H1 (cell line): ENCODE results near the gene PXMP4. TPM values are rescaled to one million over a fixed set of nuclear protein-coding genes. Genes with fewer than 3 reads are reported as not detected.

Source experiments
- CTCF ChIA-PET: fragments of 300-600 bp; sonication (Branson Sonifier 250); formaldehyde crosslinking; loops from one replicate; lab custom pipeline; 2021; ENCODE audit not compliant: partially characterized antibody; lab: Charles Lee
- POLR2A ChIA-PET: fragments of 300-600 bp; sonication (Branson Sonifier 250); formaldehyde crosslinking; loops from one replicate; lab custom pipeline; 2021; ENCODE audit warnings: inconsistent platforms; ENCODE audit not compliant: partially characterized antibody; lab: Charles Lee
- DNase-seq, 2 experiments: peaks; one replicate each; pipeline versions ENCODE4 v3.0.0 to v3.0.0-alpha.2; 2010 to 2022; ENCODE audit warnings: low spot score in 2 of 2, low read depth in 1 of 2, mixed read lengths in 1 of 2
- FAIRE-seq: peaks from 2 replicates; lab custom pipeline; 2011; peaks lifted over from hg19 to GRCh38; lab: Jason Lieb, UNC
- H2AFZ ChIP-seq: 2 replicates; pipeline ENCODE4 v1.8.1; 2012; ENCODE audit warnings: low read length, inconsistent platforms
- H2AK5ac ChIP-seq: 2 replicates; pipeline ENCODE4 v1.6.1; 2013; ENCODE audit warnings: low read depth, low read length
- H2BK120ac ChIP-seq: replicated peaks from 2 replicates; pipeline ENCODE3; 2013; ENCODE audit warnings: low read depth, low read length, inconsistent platforms
- H2BK12ac ChIP-seq: 2 replicates; pipeline ENCODE4 v1.6.1; 2013; ENCODE audit warnings: low read depth, low read length
- H2BK15ac ChIP-seq: 2 replicates; pipeline ENCODE4 v1.6.1; 2013; ENCODE audit warnings: low read length
- H2BK20ac ChIP-seq: 2 replicates; pipeline ENCODE4 v1.6.1; 2013; ENCODE audit warnings: low read length
- H2BK5ac ChIP-seq: 2 replicates; pipeline ENCODE4 v1.6.1; 2013; ENCODE audit warnings: low read depth, low read length
- H3K14ac ChIP-seq: 2 replicates; pipeline ENCODE4 v1.6.1; 2013; ENCODE audit warnings: inconsistent platforms; ENCODE audit not compliant: insufficient read length
- H3K18ac ChIP-seq: 2 replicates; pipeline ENCODE4 v1.6.1; 2013; ENCODE audit warnings: low read length; ENCODE audit errors: extremely low read depth
- H3K23ac ChIP-seq: 2 replicates; pipeline ENCODE4 v1.6.1; 2013; ENCODE audit warnings: inconsistent platforms; ENCODE audit not compliant: insufficient read length
- H3K23me2 ChIP-seq: 2 replicates; pipeline ENCODE4 v1.6.1; 2013; ENCODE audit warnings: low read depth, low read length
- H3K27ac ChIP-seq: 2 replicates; pipeline ENCODE4 v1.6.1; 2011; ENCODE audit warnings: low read depth, low read length, inconsistent platforms
- H3K27me3 ChIP-seq, 4 experiments: replicated peaks in 1 of 4; 1 replicate in 1 of 4; 2 replicates in 3 of 4; pipeline versions ENCODE4 v1.6.1 to v1.8.1; 2011 to 2013; ENCODE audit warnings: low read length in 3 of 4, mild to moderate bottlenecking in 3 of 4, inconsistent platforms in 2 of 4, mixed read lengths in 2 of 4, moderate library complexity in 1 of 4; ENCODE audit not compliant: control insufficient read depth in 3 of 4, insufficient read depth in 3 of 4; ENCODE audit errors: extremely low read depth in 1 of 4
- H3K36me3 ChIP-seq, 4 experiments: 2 replicates each; pipeline versions ENCODE4 v1.6.1 to v1.8.1; 2011 to 2013; ENCODE audit warnings: mild to moderate bottlenecking in 4 of 4, low read length in 3 of 4, moderate library complexity in 2 of 4, control low read depth in 1 of 4, inconsistent platforms in 1 of 4; ENCODE audit not compliant: insufficient read depth in 4 of 4, control insufficient read depth in 2 of 4
- H3K4ac ChIP-seq: replicated peaks from 2 replicates; pipeline ENCODE3; 2013; ENCODE audit warnings: low read length, low read depth, mixed read lengths, inconsistent platforms; ENCODE audit not compliant: insufficient read length
- H3K4me1 ChIP-seq, 4 experiments: replicated peaks in 1 of 4; 1 replicate in 1 of 4; 2 replicates in 3 of 4; pipeline versions ENCODE4 v1.6.1 to v1.8.1; 2011 to 2013; ENCODE audit warnings: low read length in 3 of 4, inconsistent platforms in 2 of 4, mixed read lengths in 1 of 4; ENCODE audit not compliant: insufficient read depth in 4 of 4, control insufficient read depth in 3 of 4
- H3K4me2 ChIP-seq, 2 experiments: 2 replicates each; pipeline versions ENCODE4 v1.6.1 to v1.8.1; 2011 to 2013; ENCODE audit warnings: low read depth in 2 of 2, low read length in 2 of 2, control low read depth in 1 of 2, inconsistent platforms in 1 of 2, mild to moderate bottlenecking in 1 of 2; ENCODE audit not compliant: insufficient read depth in 1 of 2
- H3K4me3 ChIP-seq, 4 experiments: fragments of 200-600, 300-600 bp in 1 of 4; sonication (generic), shearing (Covaris generic), sonication (Bioruptor Twin) in 1 of 4; 2 replicates each; pipeline versions ENCODE4 v1.5.1 to v1.8.1; 2011 to 2016; ENCODE audit warnings: low read length in 4 of 4, low read depth in 3 of 4, control low read depth in 2 of 4, inconsistent platforms in 2 of 4, mild to moderate bottlenecking in 2 of 4, mixed read lengths in 1 of 4, moderate library complexity in 1 of 4; ENCODE audit not compliant: insufficient read depth in 2 of 4; ENCODE audit errors: extremely low read depth in 1 of 4
- H3K56ac ChIP-seq: replicated peaks from 2 replicates; pipeline ENCODE3; 2013; ENCODE audit warnings: low read depth, mild to moderate bottlenecking, mixed read lengths, low read length, inconsistent platforms; ENCODE audit not compliant: insufficient read length
- H3K79me1 ChIP-seq: 2 replicates; pipeline ENCODE4 v1.6.1; 2013; ENCODE audit warnings: low read depth, low read length, control low read depth
- H3K79me2 ChIP-seq, 2 experiments: 2 replicates each; pipeline versions ENCODE4 v1.6.1 to v1.8.1; 2012 to 2013; ENCODE audit warnings: low read length in 2 of 2, mild to moderate bottlenecking in 2 of 2, inconsistent platforms in 1 of 2; ENCODE audit not compliant: insufficient read depth in 2 of 2, control insufficient read depth in 1 of 2
- H3K9ac ChIP-seq, 4 experiments: replicated peaks in 1 of 4; 1 replicate in 1 of 4; 2 replicates in 3 of 4; pipeline versions ENCODE4 v1.6.1 to v1.8.1; 2011 to 2013; ENCODE audit warnings: low read depth in 3 of 4, low read length in 3 of 4, control low read depth in 2 of 4, mild to moderate bottlenecking in 2 of 4, moderate library complexity in 2 of 4, inconsistent platforms in 1 of 4; ENCODE audit errors: extremely low read depth in 1 of 4
- H3K9me3 ChIP-seq, 2 experiments: 2 replicates each; pipeline versions ENCODE4 v1.6.1 to v1.8.1; 2012 to 2013; ENCODE audit warnings: mild to moderate bottlenecking in 2 of 2, moderate library complexity in 2 of 2, control low read depth in 1 of 2, inconsistent platforms in 1 of 2, low read depth in 1 of 2, low read length in 1 of 2, mixed read lengths in 1 of 2; ENCODE audit not compliant: insufficient read depth in 2 of 2
- H4K20me1 ChIP-seq, 2 experiments: replicated peaks in 1 of 2; 2 replicates each; pipeline versions ENCODE3 to v1.8.1; 2011 to 2013; ENCODE audit warnings: inconsistent platforms in 2 of 2, low read length in 2 of 2, mild to moderate bottlenecking in 1 of 2; ENCODE audit not compliant: insufficient read depth in 2 of 2, control insufficient read depth in 1 of 2
- H4K5ac ChIP-seq: 2 replicates; pipeline ENCODE4 v1.6.1; 2013; ENCODE audit warnings: low read length, low read depth, mixed read lengths, inconsistent platforms; ENCODE audit not compliant: insufficient read length
- H4K8ac ChIP-seq: 2 replicates; pipeline ENCODE4 v1.8.0; 2013; ENCODE audit warnings: mild to moderate bottlenecking, moderate library complexity, low read length, inconsistent platforms; ENCODE audit not compliant: insufficient read depth; ENCODE audit errors: extremely low read depth
- H4K91ac ChIP-seq: replicated peaks from 2 replicates; pipeline ENCODE3; 2013; ENCODE audit warnings: low read length, mixed read lengths, inconsistent platforms; ENCODE audit not compliant: insufficient read length
- BRCA1 ChIP-seq: IDR thresholded peaks from 2 replicates; pipeline ENCODE4 v1.6.1; 2012; ENCODE audit warnings: low read depth, low read length, improper control_type of control experiment
- CHD1 ChIP-seq: IDR thresholded peaks from 2 replicates; pipeline ENCODE4 v1.6.1; 2012; ENCODE audit warnings: low read depth, low read length, improper control_type of control experiment
- EZH2 ChIP-seq: fragments of 200-600 bp; sonication (generic); IDR thresholded peaks from 2 replicates; pipeline ENCODE4 v1.7.1; 2012; ENCODE audit warnings: low read depth, mild to moderate bottlenecking, moderate library complexity, low read length, inconsistent platforms; ENCODE audit not compliant: severe bottlenecking
- GABPA ChIP-seq: IDR thresholded peaks from 2 replicates; pipeline ENCODE4 v1.6.1; 2011; ENCODE audit warnings: mild to moderate bottlenecking, low read length, moderate library complexity, borderline replicate concordance; ENCODE audit not compliant: insufficient read depth
- HDAC6 ChIP-seq: IDR thresholded peaks from one replicate; pipeline ENCODE4 v1.7.1; 2012; ENCODE audit warnings: low read depth, mild to moderate bottlenecking, inconsistent platforms, low read length, moderate library complexity
- JUND ChIP-seq: IDR thresholded peaks from 2 replicates; pipeline ENCODE4 v1.6.1; 2011; ENCODE audit warnings: mild to moderate bottlenecking, improper control_type of control experiment, low read length
- KDM5A ChIP-seq: fragments of 200-600 bp; IDR thresholded peaks from 2 replicates; pipeline ENCODE4 v1.7.1; 2012; ENCODE audit warnings: mild to moderate bottlenecking, low read length, inconsistent platforms, mixed read lengths
- PHF8 ChIP-seq: fragments of 200-600 bp; sonication (generic); conservative IDR thresholded peaks from 2 replicates; pipeline ENCODE4 v1.7.1; 2012; ENCODE audit warnings: low read depth, mild to moderate bottlenecking, inconsistent platforms, low read length, moderate library complexity
- POLR2A ChIP-seq, 2 experiments: IDR thresholded peaks; 1 replicate in 1 of 2; 2 replicates in 1 of 2; pipeline ENCODE4 v1.6.1; 2011; ENCODE audit warnings: low read depth in 2 of 2, low read length in 2 of 2, mild to moderate bottlenecking in 2 of 2; ENCODE audit errors: control extremely low read depth in 1 of 2
- POLR2AphosphoS5 ChIP-seq: IDR thresholded peaks from 2 replicates; pipeline ENCODE4 v1.6.1; 2011; ENCODE audit warnings: low read depth, low read length
- RFX5 ChIP-seq: IDR thresholded peaks from 2 replicates; pipeline ENCODE4 v1.6.1; 2011; ENCODE audit warnings: low read depth, low read length, improper control_type of control experiment, borderline replicate concordance
- SIN3A ChIP-seq, 2 experiments: IDR thresholded peaks in 1 of 2; conservative IDR thresholded peaks in 1 of 2; 2 replicates each; pipeline ENCODE4 v1.6.1; 2011 to 2012; ENCODE audit warnings: low read length in 2 of 2, improper control_type of control experiment in 1 of 2, low read depth in 1 of 2, mild to moderate bottlenecking in 1 of 2
- SP4 ChIP-seq: IDR thresholded peaks from 2 replicates; pipeline ENCODE4 v1.6.1; 2012; ENCODE audit warnings: low read length, inconsistent platforms
- WGBS, 2 experiments: shearing (Covaris generic) in 1 of 2; methylation state at CpG; one replicate each; pipeline versions ENCODE4 v1.1.6 to v1.1.7; 2013 to 2015; ENCODE audit warnings: low lambda C conversion rate in 2 of 2, mixed read lengths in 2 of 2, inconsistent platforms in 1 of 2, low coverage in 1 of 2, missing lambda C conversion rate in 1 of 2; ENCODE audit not compliant: insufficient replicate concordance in 2 of 2, insufficient coverage in 1 of 2, insufficient read length in 1 of 2; ENCODE audit errors: extremely low coverage in 1 of 2, missing lambda C conversion rate in 1 of 2; 5-methylcytosine and 5-hydroxymethylcytosine counted together
- polyA plus RNA-seq, 7 experiments: library from polyadenylated mRNA; depleted of rRNA in 3 of 7; stranded (reverse) in 5 of 7; unstranded in 2 of 7; fragments of >200 nt in 5 of 7; fragments of 200-250 nt in 2 of 7; gene quantifications; 1 replicate in 5 of 7; 2 replicates in 1 of 7; 4 replicates in 1 of 7; pipeline versions ENCODE4 v1.2.1 to v1.2.3, GENCODE V29; 2011 to 2013; ENCODE audit warnings: missing spikeins in 2 of 7, mixed read lengths in 2 of 7
- total RNA-seq: library from RNA; stranded (reverse); fragmentation: NEBNext Ultra II Directional; extraction: Animal tissue kit (Norgen Biotek cat#: 25700); gene quantifications from 2 replicates; pipeline ENCODE4 v1.2.1, GENCODE V29; 2021
- TF ChIP-seq, protein P1 (sequence below): IDR thresholded peaks from 2 replicates; pipeline ENCODE4 v1.6.1; 2012; ENCODE audit warnings: inconsistent platforms

Gene PXMP4
- total and polyA plus RNA-seq, 2 of the 8 experiments (the other 6 are each of a cell fraction or from before 2014, with no cell fraction given): 3.3 to 3.4 TPM

DNA sequence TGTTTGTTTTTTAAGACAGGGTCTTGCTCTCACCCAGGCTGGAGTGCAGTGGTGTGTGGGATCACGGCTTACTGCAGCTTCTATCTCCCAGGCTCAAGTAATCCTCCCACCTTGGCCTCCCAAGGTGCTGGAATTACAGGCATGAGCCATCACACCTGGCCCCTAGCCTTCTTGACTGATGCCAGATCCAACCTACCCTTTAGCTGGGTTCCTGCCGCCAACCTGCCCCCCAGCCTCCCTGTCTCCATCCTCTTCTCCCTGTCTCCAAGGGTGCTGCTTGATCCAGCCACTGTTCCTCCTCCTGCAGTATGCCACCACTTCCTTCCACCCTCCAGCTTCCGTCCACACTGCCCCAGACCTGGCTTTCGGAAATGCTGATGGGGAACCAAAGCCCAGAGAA, 61.2 kb downstream of the PXMP4 start:
- Histone ChIP-seq H3K23me2 (peaks cover 8% of the 10 kb centered on the region; the same call in 1 of the 2 replicates), H3K79me1 (no peaks in the 10 kb centered on the region), H3K9me3 (no peaks in the 10 kb centered on the region), H3K4ac (no peak overlapping the region), H3K27ac (no peak overlapping the region), H3K27me3 (no peaks in the 10 kb centered on the region), H2AFZ (no peak overlapping the region), H4K91ac (no peak overlapping the region), H3K4me2 (no peak overlapping the region), H2BK20ac (no peak overlapping the region), H3K4me1 (peaks cover 0 to 7% (median 3%) of the 10 kb centered on the region in 4 experiments; a peak in 4 of 7 replicates), H3K4me3 (no peak overlapping the region), H2BK120ac (no peak overlapping the region), H3K18ac (no peak overlapping the region), H4K8ac (no peak overlapping the region), H3K23ac (no peak overlapping the region), H2BK5ac (no peak overlapping the region), H3K56ac (no peak overlapping the region), H4K5ac (no peak overlapping the region), H3K9ac (no peak overlapping the region), H2BK12ac (no peak overlapping the region), H3K79me2 (no peaks in the 10 kb centered on the region), H4K20me1 (peaks cover 0 to 8% of the 10 kb centered on the region in 2 experiments), H3K36me3 (peaks cover 0 to 11% (median 0%) of the 10 kb centered on the region in 4 experiments; a peak in 2 of 8 replicates), H2AK5ac (no peak overlapping the region), H3K14ac (no peak overlapping the region), H2BK15ac (no peak overlapping the region)
- 90% methylated on average over 4 of the region's 4 CpGs; no CpG with 5 or more reads in 1 of the 2 experiments for WGBS, 2 experiments
- no peak for DNase-seq
- ChIA-PET POLR2A (interaction anchor here (17.9 kb wide), 1 partner anchor 20 kb away, joined by 245 read pairs; the partner anchor contains the start of gene NECAB3), CTCF (interaction anchor here (5.0 kb wide), 1 partner anchor 9 kb away, joined by 31 read pairs; the partner anchor contains the start of gene ACTL10)
- no peak for FAIRE-seq
- TF ChIP-seq RFX5 (no peak), JUND (no peak), PHF8 (no peak), SIN3A (conservative IDR thresholded peaks at IDR 0.05 in 1 of 2, IDR thresholded peaks at IDR 0.05 in 1 of 2; ENCODE audit: low read depth in 1 of 2, low read length in 2 of 2) (no peak), CHD1 (no peak), HDAC6 (no peak), POLR2A (IDR thresholded peaks at IDR 0.05; ENCODE audit: control extremely low read depth in 1 of 2, low read depth in 2 of 2, low read length in 2 of 2) (no peak), SP4 (no peak), GABPA (no peak), EZH2 (no peak), BRCA1 (no peak), POLR2AphosphoS5 (no peak), KDM5A (no peak)
- TF ChIP-seq, protein P1, sequence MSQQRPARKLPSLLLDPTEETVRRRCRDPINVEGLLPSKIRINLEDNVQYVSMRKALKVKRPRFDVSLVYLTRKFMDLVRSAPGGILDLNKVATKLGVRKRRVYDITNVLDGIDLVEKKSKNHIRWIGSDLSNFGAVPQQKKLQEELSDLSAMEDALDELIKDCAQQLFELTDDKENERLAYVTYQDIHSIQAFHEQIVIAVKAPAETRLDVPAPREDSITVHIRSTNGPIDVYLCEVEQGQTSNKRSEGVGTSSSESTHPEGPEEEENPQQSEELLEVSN: no peak
